NCI-H69 (cell line): ENCODE results near the gene AP1M2.
A peak's percentile ranks its signal among the peaks of the same experiment; 100 is the strongest.

ENCODE experiments used
- DNase-seq: peaks from one replicate; lab custom pipeline; 2025; lab: John Stamatoyannopoulos, UW

Gene AP1M2

DNA sequence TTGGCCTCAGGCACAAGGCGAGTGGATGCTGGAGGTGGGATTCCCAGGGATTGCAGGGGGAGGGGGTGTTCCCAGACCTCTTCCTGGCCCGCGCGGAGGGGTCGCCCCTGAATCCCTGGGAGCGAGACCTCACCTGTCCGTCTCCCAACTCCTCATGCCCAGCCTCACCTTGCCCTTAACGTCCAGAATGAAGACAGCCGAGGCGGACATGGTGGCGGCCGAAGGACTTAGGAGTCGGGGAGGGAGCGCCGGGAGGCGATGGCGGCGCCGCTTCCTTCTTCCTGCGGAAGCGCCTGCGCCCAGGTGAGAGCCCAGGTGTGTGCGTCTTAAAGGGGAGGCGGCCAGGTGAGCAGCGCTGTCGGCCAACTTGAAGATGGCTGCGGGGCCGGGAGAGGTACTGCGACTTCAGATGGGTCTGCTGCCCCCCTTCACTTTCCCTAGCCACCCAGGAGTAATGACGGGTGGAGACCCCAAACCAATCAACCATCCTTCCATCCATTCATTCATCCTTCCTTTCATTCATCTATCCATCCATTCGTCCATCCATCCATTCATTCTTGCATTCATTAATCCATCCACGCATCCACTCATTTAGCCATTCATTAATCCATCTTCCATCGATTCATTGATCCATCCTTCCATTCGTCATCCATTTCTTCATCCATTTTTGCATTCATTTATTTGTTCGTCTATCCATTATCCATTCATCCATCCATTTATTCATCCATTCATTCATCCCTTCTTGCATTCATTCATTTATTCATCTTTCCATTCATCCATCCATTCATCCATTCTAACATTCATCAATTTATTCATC, at the start of gene AP1M2:
AP1M2 (minus strand) TSS at position 291 of the 817 bp plus-strand sequence; CDS start at position 210, 81 bp downstream.
- peak; percentile 88 for DNase-seq

DNA sequence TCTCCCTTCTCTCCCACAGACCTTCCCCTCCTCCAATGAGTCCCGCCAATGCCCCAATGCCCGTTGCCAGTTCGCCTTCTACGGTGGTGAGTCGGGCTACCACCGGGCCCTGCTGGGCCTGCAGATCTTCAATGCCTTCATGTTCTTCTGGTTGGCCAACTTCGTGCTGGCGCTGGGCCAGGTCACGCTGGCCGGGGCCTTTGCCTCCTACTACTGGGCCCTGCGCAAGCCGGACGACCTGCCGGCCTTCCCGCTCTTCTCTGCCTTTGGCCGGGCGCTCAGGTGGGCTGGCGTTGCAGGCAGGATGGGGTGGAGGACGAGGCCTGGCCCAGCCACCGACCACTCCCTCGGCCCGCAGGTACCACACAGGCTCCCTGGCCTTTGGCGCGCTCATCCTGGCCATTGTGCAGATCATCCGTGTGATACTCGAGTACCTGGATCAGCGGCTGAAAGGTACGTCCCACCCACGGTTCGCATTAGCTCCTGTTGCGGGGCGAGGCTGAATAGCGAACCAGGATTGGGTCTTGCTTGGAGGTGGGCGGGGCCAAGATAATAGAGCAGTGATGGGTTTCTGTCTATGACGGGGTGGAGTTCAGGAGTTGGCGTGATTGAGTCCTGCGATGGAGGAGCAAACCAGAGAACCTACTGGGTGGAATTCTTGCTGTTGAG, 49.3 kb upstream of the AP1M2 start:
- no peak for DNase-seq

DNA sequence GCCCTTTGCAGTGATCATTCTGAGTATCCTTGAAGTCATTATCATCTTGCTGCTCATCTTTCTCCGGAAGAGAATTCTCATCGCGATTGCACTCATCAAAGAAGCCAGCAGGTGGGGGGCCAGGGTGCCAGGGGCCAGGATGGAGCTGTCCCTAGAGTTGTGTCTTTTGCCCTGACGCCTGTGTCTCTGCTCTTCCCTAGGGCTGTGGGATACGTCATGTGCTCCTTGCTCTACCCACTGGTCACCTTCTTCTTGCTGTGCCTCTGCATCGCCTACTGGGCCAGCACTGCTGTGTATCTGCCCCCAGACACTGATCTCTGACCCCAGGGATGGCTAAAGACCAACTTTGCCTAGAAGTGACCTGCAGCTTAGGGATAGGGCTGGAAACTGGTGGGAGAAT, 47.9 kb upstream of the AP1M2 start:
- no peak for DNase-seq

DNA sequence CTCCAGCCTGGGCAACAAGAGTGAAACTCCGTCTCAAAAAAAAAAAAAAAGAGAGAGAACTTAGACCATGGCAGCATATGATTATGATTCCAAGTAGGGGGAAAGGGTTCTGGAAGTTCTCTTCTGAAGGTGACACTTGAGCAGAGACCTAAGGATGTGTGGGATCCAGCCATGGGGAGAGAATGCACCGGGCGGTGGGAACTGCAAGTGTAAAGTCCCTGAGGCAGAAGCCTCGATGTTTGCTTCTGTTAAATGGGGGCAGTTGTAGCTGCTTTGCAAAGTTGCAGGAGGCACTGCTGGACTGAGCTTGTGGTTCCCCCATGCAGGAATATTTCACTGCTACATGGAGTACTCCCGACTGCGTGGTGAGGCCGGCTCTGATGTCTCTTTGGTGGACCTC, 47.3 kb upstream of the AP1M2 start:
- DNase-seq = no peak

DNA sequence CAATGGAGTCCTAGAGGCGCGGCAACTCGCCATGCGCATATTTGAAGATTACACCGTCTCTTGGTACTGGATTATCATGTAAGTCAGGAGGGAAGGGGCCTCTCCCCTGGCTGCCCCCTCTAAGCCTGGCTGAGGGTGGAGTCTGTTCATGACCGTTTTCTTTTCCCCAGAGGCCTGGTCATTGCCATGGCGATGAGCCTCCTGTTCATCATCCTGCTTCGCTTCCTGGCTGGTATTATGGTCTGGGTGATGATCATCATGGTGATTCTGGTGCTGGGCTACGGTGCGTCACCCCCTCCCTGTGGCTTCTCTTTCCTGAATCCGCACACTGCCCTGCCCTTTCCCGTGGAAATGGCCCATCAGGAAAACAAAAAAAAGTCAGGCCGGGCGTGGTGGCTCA, 44.8 kb upstream of the AP1M2 start:
- DNase-seq = no peak

DNA sequence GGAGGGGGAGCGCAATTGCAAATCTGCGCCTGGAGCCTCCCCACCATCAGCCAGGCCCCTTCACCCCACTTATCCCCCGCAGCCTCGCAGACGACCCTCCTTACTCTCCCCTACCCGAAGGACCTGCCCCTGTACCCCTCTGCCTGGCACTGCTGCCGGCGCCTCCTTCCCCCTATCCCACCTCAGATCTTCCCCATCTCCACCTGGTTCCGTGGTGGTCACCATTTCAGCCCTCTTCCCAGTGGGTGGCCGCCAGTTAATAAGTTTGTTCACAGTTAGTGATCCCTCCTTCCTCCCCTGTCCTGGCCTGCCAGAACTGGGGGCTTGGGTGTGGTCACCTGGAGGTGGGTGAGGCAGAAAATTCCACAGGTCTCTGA, 38.6 kb upstream of the AP1M2 start:
- no peak for DNase-seq

DNA sequence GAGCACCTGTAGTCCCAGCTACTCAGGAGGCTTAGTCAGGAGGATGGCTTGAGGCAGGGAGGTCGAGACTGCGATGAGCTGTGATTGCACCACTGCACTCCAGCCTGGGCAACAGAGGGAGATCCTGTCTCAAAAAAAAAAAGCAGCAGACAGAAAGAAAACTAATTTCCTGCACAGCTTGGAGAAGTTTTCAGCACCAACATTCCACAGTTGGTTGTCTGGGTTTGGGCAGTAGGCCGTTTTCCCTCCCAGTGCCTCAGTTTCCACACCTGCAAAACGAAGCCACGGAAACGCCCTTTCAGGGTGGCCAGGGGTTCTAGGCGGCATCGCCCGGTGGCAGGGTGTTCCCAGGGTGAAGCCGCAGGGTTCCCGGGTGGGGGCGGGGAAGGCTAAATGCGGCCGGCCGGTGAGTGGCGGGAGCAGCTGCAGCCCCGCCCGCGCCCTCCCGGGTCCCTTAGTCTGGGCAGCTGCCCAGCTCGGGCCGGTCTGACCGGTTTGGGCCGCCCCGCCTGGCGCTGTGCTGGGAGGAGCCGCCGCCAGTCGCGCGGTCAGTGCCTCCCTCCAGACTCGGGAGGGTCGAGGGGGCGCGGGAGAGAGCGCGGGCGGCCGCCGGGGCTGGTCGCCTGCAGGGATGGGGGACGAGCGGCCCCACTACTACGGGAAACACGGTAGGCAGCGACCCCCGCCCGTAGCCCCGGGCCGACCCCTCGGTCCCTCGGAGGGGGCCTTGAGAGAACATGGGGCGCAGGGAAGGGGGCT, 38.1 kb upstream of the AP1M2 start, which contains the start of gene SLC44A2:
SLC44A2 (plus strand) TSS at position 551 of the 759 bp plus-strand sequence; CDS start at position 632, 81 bp downstream.
- peak; percentile 81 for DNase-seq

DNA sequence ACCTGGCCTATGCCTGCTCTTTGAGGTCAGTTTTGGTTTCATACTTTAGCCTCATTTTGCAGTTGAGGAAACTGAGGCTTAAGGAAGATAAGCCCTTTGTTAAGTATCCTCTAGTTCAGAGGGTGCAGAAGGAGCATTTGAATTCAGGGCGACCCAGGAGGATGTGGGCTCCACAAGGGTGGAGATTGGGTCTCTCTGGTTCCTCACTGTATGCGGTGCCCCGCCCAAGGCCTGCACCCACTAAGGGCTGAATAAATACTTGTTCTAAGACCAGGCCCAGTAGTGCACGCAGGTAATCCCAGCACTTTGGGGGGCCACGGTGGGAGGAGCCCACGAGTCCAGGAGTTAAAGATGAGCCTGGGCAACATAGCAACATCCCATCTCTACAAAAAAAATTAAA, 37.5 kb upstream of the AP1M2 start:
- no peak for DNase-seq

DNA sequence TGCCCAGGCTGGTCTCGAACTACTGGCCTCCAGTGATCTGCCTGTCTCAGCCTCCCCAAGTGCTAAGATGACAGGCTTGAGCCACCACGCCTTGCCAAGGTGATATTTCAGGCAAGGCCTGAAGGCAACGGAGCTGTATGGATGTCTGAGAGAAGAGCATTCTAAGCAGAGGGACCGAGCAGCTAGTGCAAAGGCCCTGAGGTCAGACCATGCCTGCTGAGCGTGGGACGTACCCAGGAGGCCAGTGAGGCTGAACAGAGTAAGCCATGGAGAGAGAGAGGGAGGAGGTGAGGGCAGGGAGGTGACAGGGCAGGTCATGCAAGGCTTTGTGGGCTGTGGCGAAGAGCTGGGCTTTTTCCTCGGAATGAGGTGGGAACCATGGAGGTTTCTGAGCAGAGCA, 34.9 kb upstream of the AP1M2 start:
- no peak for DNase-seq

DNA sequence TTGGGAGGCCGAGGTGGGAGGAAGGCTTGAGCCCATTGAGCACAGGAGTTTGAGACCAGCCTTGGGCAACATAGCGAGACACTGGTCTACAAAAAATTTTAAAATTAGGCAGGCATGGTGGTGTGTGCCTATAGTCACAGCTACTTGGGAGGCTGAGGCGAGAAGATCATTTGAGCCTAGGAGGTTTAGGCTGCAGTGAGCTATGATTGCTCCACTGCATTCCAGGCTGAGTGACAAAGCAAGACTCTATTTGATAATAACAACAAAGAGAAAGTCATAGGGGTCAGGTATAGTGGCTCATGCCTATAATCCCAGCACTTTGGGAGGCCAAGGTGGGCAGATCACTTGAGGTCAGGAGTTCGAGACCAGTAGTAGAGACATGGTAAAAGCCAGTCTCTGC, 33.7 kb upstream of the AP1M2 start:
- no peak for DNase-seq

DNA sequence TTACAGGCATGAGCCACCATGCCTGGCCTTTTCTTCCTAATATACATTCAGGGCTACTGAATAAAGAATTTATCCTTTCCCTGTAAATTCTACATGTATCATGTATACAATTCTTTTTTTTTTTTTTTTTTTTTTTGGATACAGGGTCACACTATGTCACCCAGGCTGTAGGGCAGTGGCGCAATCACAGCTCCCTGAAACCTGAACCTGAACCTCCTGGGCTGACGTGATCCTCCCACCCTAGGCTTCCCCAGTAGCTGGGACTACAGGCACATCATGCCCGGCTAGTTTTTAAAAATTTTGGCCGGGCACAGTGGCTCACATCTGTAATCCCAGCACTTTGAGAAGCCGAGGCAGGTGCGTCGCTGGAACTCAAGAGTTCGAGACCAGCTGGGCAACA, 31.7 kb upstream of the AP1M2 start:
- DNase-seq = no peak

DNA sequence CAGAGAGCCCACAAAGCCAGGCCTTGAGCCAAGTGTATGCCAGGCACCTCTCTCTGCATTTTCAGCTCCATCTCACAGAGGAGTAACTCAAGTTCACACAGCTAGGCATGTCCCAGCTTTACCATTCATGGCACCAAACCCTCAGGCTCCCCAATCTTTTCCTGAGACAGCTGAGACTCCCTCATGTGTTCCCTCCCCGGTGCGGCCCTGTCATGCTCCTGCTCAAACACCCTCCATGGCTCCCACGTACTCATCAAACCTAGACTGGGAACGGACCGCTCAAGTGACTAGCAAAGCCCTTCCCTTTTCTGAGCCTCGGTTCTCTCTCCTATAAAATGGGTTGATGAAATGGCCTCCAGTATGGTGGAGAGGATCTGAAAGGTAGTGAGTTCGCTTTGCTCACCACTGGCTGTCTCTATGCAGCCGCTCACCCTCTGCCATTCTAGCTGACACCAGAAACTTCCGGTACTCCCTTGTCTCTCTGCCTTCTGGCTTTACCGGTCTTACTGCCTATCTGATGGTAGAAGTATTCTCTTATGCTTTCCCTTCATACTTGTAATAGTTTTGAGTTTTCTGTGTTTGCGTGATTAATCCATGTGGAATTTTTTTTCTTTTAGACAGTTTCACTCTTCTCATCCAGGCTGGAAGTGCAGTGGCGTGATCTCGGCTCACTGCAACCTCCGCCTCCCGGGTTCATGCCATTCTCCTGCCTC, 30.5 kb upstream of the AP1M2 start:
- no peak for DNase-seq

DNA sequence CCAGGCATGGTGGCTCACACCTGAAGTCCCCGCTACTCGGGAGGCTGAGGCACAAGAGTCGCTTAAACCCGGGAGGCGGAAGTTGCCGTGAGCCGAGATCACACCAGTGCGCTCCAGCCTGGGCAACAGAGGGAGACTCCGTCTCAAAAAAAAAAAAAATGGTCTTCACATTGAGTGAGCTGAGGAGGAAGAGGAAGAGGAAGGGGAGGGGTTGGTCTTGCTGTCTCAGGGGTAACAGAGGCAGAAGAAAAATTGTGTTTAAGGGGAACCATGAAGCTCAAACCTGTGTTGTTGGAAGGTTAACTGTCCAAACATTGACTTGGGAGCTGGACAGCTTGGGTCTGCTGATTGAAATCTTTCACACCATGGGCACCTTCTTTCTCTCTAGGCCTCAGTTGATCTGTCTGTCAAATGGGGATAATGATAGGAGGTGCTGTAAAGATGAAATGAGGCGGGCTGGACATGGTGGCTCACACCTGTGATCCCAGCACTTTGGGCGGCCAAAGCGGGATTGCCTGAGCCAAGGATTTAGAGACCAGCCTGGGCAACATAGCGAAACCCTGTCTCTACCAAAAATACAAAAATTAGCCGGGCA, 28.4 kb upstream of the AP1M2 start:
- DNase-seq = no peak

DNA sequence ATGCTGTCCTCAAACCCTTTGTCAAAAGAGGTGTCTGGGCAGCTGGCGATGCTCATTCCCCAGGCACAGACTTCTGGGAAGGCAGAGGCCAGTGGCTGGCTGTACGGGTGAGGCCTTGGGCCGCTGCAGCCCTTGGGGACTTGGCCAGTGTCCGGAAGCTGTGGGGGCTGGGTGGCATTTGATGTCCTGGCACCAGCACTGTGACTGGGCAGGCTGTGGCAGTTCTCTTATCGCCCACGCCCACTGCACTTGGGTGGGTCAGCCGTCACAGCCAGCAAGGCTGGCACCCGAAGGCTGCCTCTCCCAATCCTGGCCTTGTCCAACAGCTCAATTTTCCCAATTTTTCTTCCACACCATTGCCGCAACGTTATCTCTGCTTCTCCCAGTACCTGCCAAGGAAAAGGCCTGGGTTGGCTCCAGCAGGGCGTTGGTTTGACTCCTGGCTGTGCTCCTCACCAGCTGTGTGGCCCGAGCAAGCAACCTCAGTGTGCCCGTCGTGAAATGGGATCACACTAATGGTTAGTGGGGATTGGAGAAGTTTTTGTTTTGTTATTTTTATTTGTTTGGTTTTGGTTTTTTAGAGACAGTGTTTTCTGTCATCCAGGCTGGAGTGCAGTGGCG, 25.5 kb upstream of the AP1M2 start:
- DNase-seq = no peak

DNA sequence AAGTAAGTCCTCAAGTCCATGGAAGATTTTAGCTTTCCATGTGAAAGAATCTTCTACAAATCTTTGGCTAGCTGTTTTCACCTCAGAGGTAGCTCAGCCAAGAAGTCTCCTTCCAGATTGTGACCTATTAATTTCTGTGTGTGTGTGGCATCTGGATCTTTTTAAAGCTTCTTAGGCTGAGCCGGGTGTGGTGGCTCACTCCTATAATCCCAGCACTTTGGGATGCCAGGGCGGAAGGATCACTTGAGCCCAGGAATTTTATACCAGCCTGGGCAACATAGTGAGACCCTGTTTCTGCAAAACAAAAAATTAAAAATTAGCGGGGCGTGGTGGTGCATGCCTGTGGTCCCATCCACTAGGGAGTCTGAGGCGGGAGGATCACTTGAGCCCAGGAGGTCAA, 24.8 kb upstream of the AP1M2 start:
- DNase-seq = no peak

DNA sequence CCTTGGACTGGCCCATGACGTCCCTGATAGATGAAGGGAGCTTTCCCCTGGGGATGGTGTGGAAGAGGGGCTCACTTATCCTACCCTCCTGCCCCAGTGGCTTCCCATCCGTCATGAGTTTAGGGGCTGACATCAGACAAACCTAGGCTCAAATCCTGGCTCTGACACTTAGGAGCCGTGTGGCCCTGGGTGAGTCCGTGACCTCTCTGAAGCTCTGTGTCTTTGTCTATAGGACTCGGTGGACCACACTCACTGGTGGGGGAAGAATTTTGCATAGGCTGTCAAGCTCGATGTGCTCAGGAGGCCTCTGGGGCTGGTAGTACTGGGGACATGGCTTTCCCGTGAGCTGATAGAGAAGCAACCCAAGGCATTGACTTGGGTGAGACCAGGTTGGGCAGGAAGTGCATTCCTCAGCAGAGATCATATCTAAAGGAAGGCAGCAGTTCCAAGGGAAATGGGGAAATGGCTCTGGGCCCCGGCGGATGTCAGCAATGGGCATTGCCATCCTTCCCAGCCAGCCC, 17.4 kb upstream of the AP1M2 start:
- no peak for DNase-seq

DNA sequence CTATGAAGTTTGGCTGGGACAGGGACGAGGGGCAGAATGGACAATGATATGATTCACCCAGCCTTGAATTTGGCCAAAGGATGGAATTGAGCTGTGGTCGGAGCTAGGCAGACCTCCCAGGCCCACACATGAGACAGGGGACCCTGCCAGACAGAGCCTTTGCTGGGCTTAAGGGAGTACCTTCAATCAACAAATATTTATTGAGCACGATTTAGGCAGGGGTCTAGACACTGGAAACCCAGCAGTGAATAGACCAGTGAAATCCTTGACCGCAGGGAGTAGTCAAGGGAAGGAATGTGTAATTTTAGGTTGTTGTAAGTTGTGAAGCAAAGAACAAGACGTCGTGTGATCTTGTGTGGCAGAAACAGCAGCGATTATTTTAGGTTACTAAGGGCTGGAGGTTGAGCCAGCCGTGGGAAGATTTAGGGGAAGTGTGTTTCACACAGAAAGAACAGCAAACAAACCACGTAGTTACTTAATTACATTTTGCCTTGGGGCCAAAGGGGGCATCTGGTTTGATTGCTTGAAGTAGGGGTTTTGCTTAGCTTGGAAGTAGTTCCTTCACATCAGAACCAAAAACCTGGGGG, 16.9 kb upstream of the AP1M2 start:
- DNase-seq = peak; percentile 52

DNA sequence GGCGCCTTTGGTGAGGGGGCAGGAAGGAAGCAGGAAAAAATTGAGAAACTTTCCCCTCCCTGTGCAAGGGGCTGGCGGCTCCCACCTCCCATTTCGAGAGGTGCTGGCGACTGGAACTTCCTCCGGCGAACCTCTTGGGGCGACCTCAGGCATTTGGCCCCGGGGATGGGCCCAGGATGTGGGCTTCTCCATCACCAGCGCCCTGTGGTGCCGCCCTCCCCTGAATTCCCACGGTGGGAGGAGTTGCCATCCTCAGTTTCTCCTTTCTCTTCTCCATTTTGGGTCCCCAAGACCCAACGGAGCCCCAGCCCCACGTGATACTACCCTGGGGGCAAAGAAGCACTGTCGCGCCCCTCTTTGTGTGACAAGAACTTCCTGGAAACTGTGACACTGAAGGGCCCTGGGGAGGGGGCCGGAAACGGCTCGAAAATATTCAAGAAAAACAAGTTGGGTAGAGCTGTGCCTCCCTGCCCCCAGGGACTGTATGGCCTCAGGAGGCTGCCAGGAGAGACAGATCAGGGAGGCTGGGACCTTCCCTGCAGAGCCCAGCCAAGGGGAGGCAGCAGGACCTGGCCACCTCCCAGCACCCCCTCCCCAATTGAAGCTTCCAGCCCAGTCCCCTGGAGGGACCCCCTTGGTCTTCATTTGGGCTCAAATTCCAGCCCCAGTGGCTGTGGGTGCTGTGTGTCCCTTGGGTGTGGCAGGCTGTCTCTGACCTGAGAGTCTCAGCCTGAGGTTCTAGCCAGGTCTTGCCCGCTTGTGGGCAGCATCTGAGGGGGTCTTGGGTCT, 16.2 kb upstream of the AP1M2 start:
- no peak for DNase-seq

DNA sequence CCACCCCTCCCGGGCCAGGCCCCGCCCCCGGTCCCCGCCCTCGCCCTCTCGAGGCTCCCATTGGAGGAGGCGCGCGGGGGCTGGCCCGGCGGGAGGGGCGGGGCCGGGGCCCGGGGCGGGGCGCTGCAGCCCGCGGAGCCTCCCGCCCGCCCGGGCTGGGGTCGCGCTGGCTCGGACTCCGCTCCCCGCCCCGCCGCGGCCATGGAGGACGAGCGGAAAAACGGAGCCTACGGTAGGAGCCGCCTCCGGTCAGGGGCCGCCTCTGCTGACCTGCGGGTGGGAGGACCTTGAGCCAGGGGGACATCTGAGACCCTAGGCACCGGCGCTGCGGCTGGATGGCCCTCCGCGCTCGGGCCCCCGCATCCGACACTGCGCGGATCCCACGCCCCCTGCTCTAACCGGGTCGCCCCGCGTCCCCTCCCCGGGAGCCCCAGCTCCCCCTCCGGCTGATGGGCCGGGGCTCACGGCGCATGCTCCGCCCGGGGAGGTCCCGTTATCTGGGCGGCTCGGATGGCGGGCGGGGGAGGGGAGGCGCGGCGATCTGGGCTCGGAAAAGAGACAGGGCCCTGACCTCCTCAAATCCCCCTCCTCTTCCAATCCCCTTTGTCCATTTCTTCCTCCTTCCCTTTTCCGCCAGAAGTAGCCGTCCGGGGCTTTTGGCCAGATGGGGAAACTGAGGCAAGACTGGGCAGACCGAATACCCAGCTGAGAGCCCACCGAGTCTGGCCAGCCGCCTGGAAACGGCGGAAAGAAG, 15.4 kb upstream of the AP1M2 start:
- peak; percentile 86 for DNase-seq
